Hypothalamus (tissue), 51 donors: ENCODE results near the gene FGF18.

ENCODE experiments used
- DNase-seq, 51 donors: peaks; one replicate each; lab custom pipeline; 2025; lab: John Stamatoyannopoulos, UW

The FGF18 gene

GRCh38 chr5:171421331-171422262 lies 2.1 kb downstream of the FGF18 start:
- DNase-seq, result no peak

DNA sequence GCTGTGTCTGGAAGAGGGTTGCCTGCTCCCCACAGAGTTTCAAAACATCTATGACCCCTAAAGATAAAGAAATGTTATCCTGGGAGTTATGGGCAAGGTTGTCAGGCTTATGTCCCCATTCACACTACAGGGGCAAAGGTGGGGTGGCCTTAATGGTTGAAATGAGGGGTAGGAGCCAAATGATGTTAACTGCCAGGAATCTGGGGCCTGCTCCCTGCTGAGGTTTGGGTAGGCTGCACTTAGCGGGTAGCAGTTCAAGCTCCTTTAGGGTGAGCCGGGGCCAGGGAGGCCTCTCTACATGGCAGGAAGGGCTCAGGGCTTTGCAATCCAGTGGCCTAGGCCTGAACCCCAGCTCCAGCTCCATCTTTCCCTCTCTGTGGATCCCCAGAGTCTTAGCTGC lies 3.0 kb downstream of the FGF18 start:
- DNase-seq, result no peak

DNA sequence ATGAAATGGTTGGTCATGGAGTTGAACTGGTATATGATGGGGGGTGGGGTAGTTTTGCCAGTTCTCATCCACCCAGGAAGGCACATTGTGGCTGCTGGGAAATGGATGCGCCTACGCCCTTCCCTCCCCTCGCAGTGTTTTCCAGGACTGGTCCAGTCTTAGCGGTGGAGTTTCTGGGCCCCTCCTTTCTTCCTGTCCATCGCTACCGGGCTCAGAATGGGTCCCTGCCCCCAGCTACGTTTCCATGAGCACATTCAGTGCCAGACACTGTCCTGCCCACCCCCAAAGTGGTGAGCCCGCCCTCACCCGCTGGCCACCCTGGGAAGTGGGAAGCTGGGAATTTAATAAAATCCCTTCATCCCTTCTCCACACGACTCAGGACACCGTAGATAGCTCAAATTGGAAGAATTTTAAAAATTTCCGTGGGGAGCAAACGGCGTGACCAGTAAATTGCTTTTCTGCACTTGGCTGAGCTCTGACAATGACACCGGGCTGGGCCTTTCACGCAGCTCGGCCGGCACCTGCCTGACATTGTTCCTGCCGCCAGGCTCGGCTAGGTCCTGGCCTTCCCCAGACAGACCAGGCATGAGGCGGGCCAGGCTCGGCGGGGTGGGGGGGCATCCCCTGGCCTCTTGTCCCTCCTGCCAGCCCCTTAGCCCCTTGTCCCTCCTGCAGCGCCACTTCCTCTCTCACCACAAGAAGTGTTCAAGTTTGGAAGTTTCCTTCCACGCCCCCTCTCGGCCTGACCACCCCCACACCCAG lies 3.6 kb downstream of the FGF18 start:
- no peak for DNase-seq

DNA sequence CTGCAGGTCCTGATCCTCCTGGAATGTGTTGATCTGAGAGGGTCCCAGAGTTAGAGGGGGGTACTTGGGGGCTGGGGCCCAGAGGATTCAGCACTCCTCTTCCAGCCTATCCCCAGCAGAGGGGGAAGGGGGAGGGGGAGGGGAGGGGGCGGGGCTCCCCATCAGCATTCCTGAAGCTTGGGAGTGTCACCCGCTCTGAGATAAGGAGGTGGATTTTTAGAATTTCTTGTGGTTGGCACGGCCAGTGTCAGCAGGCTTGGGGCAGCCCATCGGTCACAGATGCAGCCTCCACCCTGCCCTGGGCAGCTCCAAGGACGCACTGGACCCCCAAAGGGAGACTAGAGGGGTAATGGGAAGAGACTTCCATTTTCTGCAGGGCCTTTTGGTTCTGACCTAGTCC lies 5.3 kb downstream of the FGF18 start:
- no peak for DNase-seq

- no peak for DNase-seq
Observed at GRCh38 chr5:171425596-171426244, 6.3 kb downstream of the FGF18 start.

DNA sequence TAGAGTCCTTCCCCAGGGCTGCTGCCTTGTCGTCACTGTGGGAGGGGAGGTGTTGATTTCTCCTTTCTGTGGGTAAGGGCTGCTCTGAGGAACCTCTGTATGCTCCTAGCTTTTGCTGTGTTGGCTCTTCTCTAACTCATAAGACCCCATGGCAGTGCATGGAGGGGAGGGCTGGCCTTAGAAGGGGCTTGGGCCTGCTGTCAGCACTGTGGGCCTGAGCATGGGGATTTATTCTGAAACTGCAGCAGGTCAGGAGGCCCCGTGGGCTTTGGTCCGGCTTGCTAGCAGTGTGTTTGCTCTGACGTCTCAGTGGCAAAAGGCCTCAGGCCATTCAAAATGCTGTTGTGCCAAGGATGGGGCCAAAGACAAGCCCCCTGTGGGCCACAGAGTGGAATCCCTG lies 6.8 kb downstream of the FGF18 start:
- no peak for DNase-seq

DNA sequence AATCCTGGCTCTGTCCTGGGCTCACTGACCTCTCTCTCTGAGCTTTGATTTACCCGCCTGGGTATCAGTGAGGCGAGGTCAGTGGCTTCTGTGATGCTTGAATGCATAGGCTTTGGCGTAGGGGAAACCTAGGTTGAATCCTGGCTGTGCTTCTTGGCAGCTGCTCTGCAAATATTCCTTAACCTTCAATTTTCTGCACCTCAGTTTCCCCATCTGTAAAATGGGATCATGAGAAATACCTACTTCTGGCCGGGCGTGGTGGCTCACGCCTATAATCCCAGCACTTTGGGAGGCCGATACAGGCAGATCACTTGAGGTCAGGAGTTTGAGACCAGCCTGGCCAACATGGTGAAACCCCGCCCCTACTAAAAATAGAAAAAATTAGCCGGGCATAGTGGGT lies 7.2 kb downstream of the FGF18 start:
- no peak for DNase-seq

DNA sequence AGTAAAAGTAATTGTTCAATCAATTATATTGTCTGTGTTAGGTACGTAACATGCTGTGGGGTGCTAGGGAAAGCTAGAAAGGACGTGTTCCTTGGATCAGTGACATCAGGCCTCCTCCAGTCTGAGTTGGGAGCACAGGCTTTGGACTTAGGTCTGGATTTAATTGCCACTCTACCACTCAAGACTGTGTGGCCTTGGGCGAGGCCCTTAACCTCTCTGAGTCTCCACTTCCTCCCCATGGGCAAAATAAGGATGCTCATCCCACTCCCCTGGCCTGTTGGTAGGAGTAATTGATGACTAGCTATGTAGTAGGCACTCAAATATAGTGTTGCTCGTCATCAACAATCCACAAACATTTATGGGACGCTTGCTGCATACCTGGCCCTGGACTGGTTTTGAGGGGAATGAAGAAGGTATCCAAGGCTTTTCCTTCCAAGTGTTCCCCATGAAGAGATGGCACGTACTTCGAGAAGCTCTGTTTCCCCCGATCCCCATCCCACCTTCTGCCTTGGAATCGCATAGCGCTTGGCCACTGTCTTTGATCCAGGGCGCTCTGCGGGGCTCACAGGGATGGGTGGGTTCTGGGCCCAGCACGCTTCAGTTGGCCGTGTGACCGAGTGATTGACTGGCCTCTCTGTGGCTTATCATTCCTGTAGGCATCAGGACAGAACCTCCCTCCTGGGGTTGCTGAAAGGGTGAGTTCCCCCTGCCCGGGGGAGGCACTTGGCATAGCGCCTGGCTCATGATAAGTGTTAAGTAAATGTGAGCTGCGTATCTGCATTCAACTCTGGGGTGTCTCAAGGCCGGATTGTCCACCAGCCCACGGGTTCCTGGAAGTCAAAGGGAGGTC lies 8.1 kb downstream of the FGF18 start:
- DNase-seq, result no peak

- no peak for DNase-seq
Observed at GRCh38 chr5:171428168-171428696, 8.8 kb downstream of the FGF18 start.

- no peak for DNase-seq
Observed at GRCh38 chr5:171428809-171429542, 9.5 kb downstream of the FGF18 start.

GRCh38 chr5:171429543-171429910 lies 10.1 kb downstream of the FGF18 start:
- no peak for DNase-seq

GRCh38 chr5:171431251-171431777 lies 11.9 kb downstream of the FGF18 start:
- no peak for DNase-seq

DNA sequence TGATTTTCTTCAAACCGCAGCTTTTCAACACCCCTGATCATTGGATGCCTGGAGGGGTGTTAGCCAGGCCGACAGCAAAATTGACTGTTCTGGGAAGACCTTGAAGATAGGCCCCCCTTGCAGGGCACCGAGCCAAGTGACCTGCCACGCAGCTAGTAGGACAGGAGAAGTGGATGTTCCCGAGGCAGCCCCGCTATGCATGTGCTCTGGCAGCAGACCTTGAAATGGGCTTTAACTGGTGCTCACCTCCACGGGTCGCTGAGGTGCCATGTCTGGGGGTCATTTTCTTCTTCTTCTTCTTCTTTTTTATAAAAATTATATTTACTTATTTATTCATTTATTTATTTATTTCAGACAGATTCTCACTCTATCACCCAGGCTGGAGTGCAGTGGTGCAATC lies 12.6 kb downstream of the FGF18 start:
- no peak for DNase-seq

DNA sequence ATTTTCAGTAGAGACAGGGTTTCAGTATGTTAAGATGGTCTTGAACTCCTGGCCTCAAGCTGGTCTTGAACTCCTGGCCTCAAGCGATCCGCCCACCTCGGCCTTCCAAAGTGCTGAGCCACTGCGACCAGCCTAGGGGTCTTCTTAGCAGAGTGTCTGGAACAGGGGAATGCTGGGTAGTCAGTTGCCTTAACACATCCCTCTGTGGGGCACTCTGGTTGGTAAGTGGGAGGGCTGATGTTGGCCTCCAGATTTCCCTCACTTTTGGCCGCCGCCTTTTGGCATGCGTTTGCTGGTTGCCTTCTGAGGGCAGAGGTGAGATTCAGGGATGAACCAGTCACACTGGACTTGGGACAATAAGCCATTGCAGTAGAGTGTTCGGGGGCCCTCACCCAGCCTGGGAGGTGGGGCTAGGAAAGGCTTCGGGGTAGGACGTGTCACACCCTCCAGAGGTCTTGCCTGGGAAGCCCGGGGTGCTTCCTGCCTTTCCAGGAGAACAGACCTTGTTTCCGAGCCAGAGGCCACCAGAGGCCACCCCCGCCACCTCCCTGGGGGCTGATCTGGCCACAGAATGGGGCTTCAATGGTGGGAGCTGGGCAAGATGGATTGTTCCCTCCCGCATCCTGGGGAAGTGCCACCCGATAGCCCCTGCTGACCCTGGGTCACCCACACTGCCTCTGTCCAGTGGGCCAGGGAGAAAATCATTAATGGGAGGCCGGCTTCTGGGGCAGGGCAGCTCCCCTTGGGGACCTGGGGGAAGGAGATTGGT lies 13.3 kb downstream of the FGF18 start:
- DNase-seq, result no peak

DNA sequence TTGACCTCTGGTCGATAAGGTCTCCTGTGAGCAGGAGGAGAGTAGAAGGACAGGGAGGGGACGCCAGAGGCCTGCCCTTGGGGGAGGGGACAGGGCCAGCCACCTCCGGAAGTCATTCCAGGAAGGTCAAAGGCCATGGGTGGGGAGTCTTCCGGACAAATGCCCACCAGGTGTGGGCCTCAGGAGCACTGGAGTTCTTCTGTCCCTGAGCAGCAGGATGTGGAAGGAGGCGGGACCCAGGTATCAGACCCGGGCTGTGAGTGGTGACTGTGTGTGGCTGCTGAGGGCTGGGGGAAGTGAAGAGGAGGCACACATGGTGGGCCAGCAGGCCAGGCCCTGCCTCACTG lies 13.9 kb downstream of the FGF18 start:
- no peak for DNase-seq

GRCh38 chr5:171433982-171434676 lies 14.7 kb downstream of the FGF18 start:
- no peak for DNase-seq

GRCh38 chr5:171434874-171435273 lies 15.4 kb downstream of the FGF18 start:
- no peak for DNase-seq

DNA sequence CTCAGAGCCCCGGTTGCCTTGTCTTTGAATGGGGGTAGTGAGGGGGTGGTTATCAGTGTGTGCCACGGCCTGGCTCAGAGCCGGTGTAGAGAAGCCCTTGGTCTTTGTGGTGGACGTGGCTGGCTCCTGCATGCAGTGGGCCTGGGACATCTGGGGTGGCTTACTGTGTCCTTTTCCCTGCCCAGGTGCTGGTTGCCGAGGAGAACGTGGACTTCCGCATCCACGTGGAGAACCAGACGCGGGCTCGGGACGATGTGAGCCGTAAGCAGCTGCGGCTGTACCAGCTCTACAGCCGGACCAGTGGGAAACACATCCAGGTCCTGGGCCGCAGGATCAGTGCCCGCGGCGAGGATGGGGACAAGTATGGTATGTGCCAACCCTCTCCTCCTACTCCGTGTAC lies 16.5 kb downstream of the FGF18 start:
- no peak for DNase-seq
